WTC11 (cell line): ENCODE data around the gene LRRC72.

Experiments
- CREB1 ChIP-seq: sonication (generic); formaldehyde crosslinking; IDR thresholded peaks from 2 replicates; pipeline ENCODE4 v1.8.0; 2023; ENCODE audit warnings: mild to moderate bottlenecking, missing genetic modification reagents
- FOXP1 ChIP-seq: sonication (generic); formaldehyde crosslinking; IDR thresholded peaks from 2 replicates; pipeline ENCODE4 v1.8.0; 2022; ENCODE audit warnings: missing genetic modification reagents, mild to moderate bottlenecking, moderate library complexity, borderline replicate concordance
- GABPB1 ChIP-seq: sonication (generic); formaldehyde crosslinking; IDR thresholded peaks from 2 replicates; pipeline ENCODE4 v1.8.1; 2023; ENCODE audit warnings: mild to moderate bottlenecking, missing genetic modification reagents
- KAT7 ChIP-seq: sonication (generic); formaldehyde crosslinking; IDR thresholded peaks from 2 replicates; pipeline ENCODE4 v1.8.1; 2023; ENCODE audit warnings: missing genetic modification reagents, mild to moderate bottlenecking, borderline replicate concordance
- MXD4 ChIP-seq: fragments of 250-450 bp; sonication (Bioruptor Pico); IDR thresholded peaks from 2 replicates; pipeline ENCODE4 v1.8.0; 2021; ENCODE audit warnings: mild to moderate bottlenecking, moderate library complexity, borderline replicate concordance
- SMAD3 ChIP-seq: sonication (generic); formaldehyde crosslinking; IDR thresholded peaks from 2 replicates; pipeline ENCODE4 v1.8.0; 2022; ENCODE audit warnings: missing genetic modification reagents, mild to moderate bottlenecking, borderline replicate concordance
- TEAD1 ChIP-seq: sonication (generic); formaldehyde crosslinking; IDR thresholded peaks from 2 replicates; pipeline ENCODE4 v1.8.0; 2022; ENCODE audit warnings: mild to moderate bottlenecking, missing genetic modification reagents
- TP53 ChIP-seq: sonication (generic); formaldehyde crosslinking; IDR thresholded peaks from 2 replicates; pipeline ENCODE4 v1.8.1; 2023; ENCODE audit warnings: mild to moderate bottlenecking, missing genetic modification reagents
- ZNF396 ChIP-seq: fragments of 250-450 bp; sonication (Bioruptor Pico); IDR thresholded peaks from 2 replicates; pipeline ENCODE4 v1.8.0; 2021; ENCODE audit warnings: mild to moderate bottlenecking, moderate library complexity, borderline replicate concordance
- ZNF671 ChIP-seq: fragments of 250-450 bp; sonication (Bioruptor Pico); IDR thresholded peaks from 2 replicates; pipeline ENCODE4 v1.8.0; 2021; ENCODE audit warnings: mild to moderate bottlenecking
- TF ChIP-seq, protein P1 (sequence below): sonication (generic); formaldehyde crosslinking; IDR thresholded peaks from 2 replicates; pipeline ENCODE4 v1.8.0; 2022; ENCODE audit warnings: mild to moderate bottlenecking, missing genetic modification reagents
- TF ChIP-seq, protein P2 (sequence below): sonication (generic); formaldehyde crosslinking; IDR thresholded peaks from 2 replicates; pipeline ENCODE4 v1.8.1; 2023; ENCODE audit warnings: mild to moderate bottlenecking, missing genetic modification reagents
- TF ChIP-seq, protein P3 (sequence below): fragments of 200-600 bp; IDR thresholded peaks from 2 replicates; pipeline ENCODE4 v1.8.0; 2022; ENCODE audit warnings: antibody characterized with exemption
- TF ChIP-seq, protein P4 (sequence below): fragments of 250-450 bp; sonication (Bioruptor Pico); conservative IDR thresholded peaks from 2 replicates; pipeline ENCODE4 v1.9.0; 2021; ENCODE audit warnings: mild to moderate bottlenecking

DNA sequence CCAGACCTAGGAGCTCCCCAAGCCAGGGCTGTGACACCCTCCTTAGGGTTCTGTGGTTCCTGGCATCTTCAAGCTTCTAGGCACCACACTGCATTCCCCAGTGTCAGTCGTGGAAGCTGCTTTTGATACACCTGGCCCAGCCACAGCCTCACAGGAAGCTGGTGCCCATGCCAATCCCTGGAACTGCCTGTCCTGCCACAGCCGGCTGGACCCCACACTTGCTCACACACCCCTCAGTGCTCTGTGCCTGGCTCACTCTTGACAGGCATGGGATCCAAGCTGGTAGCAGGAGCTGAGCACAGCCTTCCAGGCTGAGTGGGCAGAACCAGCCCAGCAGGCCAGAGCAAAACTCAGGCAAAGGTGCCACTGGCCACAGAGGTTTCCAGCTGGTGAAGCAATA lies 21.8 kb downstream of the LRRC72 start:
- TF ChIP-seq ZNF396 (no peak), TP53 (CRISPR knock-in tag) (no peak), ZNF671 (CRISPR knock-in tag) (no peak), MXD4 (no peak), TEAD1 (CRISPR knock-in tag) (no peak), FOXP1 (CRISPR knock-in tag) (no peak), CREB1 (no peak), GABPB1 (CRISPR knock-in tag) (no peak), KAT7 (CRISPR knock-in tag) (no peak), SMAD3 (CRISPR knock-in tag) (no peak)
- TF ChIP-seq, protein P1, sequence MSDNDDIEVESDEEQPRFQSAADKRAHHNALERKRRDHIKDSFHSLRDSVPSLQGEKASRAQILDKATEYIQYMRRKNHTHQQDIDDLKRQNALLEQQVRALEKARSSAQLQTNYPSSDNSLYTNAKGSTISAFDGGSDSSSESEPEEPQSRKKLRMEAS (CRISPR knock-in tag): no peak
- TF ChIP-seq, protein P2, sequence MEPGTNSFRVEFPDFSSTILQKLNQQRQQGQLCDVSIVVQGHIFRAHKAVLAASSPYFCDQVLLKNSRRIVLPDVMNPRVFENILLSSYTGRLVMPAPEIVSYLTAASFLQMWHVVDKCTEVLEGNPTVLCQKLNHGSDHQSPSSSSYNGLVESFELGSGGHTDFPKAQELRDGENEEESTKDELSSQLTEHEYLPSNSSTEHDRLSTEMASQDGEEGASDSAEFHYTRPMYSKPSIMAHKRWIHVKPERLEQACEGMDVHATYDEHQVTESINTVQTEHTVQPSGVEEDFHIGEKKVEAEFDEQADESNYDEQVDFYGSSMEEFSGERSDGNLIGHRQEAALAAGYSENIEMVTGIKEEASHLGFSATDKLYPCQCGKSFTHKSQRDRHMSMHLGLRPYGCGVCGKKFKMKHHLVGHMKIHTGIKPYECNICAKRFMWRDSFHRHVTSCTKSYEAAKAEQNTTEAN (CRISPR knock-in tag): no peak
- TF ChIP-seq, protein P3, sequence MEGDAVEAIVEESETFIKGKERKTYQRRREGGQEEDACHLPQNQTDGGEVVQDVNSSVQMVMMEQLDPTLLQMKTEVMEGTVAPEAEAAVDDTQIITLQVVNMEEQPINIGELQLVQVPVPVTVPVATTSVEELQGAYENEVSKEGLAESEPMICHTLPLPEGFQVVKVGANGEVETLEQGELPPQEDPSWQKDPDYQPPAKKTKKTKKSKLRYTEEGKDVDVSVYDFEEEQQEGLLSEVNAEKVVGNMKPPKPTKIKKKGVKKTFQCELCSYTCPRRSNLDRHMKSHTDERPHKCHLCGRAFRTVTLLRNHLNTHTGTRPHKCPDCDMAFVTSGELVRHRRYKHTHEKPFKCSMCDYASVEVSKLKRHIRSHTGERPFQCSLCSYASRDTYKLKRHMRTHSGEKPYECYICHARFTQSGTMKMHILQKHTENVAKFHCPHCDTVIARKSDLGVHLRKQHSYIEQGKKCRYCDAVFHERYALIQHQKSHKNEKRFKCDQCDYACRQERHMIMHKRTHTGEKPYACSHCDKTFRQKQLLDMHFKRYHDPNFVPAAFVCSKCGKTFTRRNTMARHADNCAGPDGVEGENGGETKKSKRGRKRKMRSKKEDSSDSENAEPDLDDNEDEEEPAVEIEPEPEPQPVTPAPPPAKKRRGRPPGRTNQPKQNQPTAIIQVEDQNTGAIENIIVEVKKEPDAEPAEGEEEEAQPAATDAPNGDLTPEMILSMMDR: no peak
- TF ChIP-seq, protein P4, sequence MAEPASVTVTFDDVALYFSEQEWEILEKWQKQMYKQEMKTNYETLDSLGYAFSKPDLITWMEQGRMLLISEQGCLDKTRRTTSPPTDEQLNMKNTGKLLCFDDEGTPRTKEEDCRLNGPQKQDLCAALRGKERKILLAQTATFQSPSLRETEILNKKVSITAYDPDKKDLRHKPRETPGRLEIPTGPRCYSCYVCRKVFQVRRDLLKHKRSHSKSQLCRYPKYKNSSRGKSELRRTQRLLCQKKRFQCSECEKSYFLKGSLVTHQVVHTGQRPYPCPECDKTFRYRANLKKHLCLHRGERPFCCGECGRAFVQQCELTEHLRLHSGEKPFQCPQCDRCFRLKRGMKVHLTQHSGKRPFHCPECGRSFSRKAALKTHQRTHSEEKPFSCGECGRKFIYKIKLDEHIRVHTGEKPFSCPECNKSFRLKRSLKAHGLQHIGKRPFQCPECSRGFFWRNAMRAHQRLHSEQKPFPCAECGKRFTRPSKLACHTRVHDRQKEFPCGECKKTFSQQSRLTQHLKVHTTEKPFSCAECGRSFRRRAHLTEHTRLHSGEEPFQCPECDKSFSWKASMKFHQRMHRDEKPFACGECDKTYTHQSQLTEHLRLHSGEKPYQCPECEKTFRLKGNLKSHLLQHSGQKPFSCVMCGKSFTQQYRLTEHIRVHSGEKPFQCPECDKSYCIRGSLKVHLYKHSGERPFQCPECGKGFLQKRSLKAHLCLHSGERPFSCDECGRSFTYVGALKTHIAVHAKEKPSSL: no peak
